Colon (tissue), 2 donors: ENCODE results near the gene NTM.

Experiments
- FAIRE-seq: peaks from 2 replicates; lab custom pipeline; 2012; peaks lifted over from hg19 to GRCh38; lab: Jason Lieb, UNC
- donor health status: control.
- donor health status: control.

Gene NTM

DNA sequence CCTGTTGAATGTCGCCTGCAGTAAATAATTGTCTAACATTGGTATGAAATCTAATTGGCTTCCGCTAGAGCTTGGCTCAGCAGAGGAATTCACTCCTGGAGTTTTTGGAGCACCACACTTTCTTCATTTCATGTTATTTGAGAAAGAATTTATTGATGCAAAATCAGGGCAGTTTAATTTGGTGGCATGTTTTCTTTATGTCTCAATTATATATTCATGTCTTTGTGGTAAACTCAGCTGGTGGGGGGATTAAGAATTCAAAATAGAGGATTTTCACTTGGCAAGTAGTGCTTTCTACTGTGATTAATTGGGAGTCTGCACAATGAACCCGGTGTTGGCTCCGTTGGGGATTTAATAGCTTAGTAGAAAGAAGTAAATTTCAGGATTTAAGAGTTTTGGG, 784.4 kb downstream of the NTM start:
- no peak for FAIRE-seq

DNA sequence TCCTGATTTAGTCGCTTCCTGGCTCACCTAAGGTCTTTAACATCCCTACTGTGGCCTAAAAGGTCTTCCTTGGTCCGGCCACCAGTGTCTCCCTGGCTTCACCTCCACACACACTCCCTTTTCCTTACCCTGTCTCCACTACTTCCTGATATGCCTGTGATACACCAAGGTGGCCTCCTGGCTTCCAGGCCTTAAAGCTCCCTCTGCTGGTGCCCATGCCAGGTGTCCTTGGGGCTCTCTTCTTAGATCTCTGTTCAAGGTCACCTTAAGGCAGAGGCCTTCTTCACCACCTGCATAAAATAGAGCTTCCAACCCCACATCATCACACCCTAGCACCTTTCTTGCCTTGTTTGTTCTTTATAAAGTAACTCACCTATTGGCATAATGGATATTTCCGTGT, 787.7 kb downstream of the NTM start:
- FAIRE-seq = no peak

DNA sequence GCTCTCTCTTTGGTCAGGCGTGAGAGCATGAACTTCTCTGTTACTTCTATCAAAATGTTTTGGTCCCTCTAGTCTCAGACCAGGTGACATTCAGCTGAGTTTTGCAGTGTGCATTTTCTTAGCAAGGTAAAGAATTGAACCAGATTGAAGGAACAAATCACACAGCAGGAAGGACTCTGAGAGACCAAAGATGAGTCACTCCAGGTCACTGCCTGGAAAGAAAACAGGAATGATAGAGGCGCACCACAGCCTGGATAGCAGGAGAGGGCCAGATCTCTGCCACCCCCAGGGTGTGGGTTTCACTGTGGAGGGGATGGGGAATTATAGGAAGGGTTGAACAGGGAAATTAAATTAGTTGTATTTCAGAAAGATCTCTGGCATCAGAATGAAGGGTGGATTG, 788.3 kb downstream of the NTM start:
- FAIRE-seq = no peak

DNA sequence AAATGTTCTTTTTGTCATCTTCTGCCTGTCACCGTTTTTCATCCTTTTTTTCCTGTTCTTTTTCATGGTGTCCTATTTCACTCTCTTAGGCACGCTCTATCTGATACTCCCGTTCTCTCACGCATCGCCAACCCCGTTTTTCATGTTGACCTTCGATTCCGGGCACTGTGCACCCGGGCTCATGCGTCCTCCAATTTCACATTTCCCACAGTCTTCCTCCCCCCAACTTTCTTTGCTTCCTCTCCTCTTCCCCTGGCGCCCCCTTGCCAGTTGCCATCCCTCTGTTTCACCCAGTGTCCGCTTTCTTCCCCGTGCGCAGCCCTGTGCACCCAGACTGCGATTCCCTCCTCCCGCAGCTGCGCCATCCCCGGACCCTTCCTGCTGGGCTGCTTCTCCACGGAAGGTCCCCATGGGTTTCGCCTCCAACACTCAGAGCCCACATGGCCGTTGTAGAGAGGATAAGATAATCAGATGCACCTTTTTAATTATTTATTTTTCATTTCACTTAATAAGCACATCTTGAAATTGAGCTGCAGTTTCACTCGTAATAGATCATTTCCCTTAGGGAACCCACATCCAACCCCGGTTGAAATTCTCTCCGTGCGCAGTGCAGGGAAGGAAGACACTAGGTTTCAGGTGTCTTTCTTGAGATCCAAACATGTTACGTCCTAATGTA, 791.1 kb downstream of the NTM start:
- no peak for FAIRE-seq

DNA sequence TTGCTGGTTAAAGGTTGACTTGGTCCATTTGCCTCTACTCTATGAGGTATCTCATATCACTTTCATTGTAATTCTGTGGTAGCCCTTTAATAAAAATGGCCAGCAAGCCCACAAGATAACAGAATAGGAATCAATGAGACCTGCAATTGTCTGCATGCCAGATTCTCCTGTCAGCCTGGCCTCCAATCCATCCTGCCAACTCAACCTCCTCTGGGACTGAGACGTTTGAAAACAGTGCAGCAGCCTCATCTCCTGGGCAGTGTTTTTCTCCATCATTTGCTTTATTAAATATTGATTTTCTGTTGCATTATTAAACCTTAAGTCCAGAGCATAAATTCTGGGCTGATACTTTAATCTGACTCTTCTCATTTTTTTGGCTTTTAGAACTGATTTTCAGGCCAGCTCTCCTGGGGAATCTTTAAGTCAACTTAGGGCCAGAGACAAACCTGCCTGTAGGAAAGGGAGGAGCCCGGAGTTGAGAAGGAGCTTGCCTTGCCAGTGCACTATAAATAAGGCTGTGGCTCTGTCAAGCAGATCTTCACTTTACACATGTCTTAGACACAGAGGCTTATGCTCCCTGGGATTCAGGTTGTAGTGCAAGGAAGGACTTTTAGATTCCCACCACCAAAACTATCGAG, 798.0 kb downstream of the NTM start:
- FAIRE-seq = no peak

DNA sequence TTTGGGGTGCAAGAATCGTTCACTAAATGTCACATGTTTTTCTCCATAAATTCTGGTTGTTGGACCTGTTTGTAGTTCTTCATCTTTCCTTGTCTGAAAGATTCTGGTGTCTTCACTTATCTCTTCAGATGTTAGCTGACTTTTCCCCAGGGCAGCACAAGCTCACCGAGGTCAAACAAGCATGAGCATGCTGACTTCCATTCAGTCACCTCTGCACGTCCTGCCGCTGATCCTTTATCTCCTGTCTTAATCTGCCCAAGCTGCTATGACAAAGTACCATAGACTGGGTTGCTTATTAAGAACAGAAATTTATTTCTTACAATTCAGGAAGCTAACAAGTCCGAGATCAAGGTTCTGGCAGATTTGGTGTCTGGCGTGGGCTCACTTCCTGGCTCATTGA, 800.6 kb downstream of the NTM start:
- FAIRE-seq = no peak

DNA sequence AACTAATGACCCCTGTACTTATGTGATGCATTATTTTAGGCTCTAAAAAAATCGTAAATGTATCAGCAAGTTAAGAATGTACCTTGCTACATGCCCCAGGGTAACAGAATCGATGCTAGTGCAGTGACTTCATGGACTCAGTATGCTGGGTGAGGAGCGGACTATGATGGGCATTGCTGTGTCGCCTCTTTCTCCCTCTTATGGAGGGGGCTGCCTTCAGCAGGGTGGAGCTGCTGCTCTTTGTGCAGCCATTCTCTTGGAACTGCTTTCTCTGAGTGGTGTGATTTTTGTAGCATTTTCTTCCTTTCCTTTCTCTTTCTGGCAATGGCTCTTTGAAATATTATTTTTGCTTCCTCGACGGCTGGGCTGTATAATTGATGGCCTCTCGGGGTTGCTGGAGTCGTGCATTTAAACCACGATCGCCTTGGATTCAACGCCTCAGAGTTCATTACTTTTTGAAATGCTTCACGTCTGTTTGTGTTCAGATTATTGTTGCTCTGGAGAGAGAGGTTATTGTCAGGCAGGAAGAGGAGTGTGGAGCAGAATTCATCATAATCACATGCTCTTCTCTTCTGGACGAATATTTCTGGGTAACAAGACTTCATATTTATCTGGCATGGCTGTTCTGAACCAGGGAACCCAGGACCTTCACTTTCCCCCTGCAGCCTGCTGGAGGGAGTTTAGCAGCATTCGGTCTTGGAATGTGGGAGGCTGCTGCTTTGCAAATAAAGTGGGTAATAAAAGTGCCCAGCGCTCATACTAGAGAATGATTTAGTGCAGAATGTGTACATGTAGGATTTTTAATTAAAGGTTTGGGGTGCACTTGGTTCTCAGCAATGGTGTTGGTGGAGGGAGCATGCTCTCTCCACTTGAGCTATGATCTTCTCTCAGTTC, 804.2 kb downstream of the NTM start:
- no peak for FAIRE-seq

DNA sequence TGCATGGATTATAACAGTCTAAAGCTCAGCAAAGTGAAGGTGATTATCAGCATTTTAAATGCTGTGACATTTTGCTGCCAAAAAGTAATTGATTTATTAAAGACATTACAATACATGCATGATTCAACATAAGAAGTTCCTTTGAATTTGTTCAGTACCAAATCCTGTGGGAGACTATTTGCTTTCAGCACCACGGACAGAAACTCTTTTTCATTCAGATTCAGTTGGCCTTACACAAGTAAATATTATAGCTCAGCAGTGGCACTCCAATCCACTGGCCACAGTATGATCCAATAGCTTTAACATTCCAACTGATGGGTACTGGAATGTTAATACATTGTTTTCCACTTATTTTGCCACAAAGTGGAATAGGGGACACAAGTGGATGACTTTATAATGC, 806.7 kb downstream of the NTM start:
- no peak for FAIRE-seq

DNA sequence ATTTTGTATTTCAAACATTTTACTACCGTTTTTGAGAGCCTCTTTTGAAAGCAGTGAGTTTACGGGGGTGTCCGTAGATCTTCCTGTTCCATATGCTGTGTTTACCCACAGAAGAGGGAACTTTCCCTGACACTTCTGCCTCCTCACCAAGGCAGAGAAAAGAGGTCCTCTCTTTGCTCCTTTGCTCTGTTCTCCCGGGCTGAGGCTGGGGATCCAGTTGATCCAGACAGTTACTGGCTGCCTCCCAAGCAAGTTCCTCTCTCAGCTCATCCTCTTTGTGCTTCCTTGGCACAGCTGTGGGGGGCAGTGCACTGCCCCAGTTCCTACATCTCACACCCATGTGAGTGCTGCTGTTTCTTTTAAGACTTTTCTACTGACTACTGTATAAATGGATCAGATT, 813.7 kb downstream of the NTM start:
- FAIRE-seq = no peak

DNA sequence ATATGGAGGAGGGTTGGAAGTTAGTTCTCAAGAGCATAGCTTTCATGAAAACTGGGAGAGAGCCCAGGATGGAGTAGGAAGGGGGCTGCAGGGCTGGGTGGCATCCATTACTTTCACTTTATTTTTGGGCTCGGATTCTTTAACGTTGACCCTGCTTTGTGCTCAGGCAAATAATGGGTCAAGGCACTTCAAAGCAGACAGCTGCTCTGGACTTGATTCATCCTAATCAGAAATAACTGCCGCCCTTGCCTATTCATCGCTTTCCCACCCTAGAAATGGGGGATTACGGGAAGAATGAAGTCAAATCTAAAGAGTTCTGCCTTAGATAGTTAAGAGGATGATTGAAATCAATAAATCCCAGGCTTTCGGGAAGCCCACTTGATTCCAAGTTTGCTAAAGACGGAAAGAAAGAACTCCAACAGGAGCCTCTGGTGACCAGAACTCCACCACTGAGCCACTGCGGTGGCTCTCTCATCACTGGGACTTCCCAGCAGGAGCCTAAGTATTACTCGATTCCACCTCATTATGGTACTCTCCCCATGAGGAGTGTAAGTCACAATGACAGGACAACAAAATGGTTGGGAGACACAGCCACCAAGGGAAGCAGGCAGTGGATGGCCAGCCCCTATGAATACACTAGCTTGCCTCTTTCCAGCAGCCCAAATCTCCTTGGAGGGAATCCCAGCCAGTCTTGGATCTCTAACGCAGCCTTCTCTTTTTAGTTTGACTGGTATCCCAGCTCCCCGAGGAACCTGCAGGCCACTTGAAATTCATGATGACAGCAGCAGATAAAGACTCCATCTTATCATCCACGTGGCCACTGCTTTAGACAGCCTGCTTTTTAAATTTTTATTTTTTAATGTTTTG, 815.5 kb downstream of the NTM start:
- no peak for FAIRE-seq

DNA sequence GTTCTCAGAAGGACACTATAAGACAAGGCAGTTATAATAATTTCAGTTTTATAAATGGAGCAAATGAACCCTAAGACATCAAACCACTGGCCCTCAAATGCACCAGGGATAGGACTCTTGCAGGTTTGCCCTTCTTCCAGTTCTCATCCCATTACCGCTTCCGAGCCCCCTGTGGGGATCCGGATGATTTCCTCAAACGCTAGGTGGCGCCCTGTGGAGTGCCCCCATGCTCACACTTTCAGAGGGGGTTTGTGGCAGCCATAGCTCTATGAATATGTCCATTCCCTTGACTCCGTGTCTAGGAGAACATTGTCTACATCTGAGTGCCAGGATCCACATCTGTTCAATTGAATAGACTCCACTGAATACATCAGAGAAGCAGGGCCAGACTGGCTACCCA, 816.3 kb downstream of the NTM start:
- FAIRE-seq = no peak

DNA sequence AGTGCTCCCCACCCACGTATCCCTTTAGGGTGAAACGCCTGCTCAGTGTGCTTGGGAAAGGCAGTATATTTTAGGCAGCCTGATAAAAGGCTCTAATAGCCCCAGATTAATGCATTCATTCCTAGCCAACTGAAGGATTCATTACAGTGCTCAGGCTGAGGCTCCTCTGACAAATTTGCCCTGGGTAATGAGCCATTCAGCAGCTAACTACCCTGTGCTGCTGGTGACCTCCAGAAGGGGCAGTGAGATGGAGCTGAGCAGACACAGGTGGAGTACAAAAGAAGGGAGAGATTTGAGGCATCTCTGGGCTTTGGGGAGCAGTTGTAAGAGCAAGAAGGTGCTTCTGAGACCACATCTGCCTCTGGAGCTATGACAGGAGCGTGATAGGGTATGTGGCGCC, 817.0 kb downstream of the NTM start:
- no peak for FAIRE-seq

DNA sequence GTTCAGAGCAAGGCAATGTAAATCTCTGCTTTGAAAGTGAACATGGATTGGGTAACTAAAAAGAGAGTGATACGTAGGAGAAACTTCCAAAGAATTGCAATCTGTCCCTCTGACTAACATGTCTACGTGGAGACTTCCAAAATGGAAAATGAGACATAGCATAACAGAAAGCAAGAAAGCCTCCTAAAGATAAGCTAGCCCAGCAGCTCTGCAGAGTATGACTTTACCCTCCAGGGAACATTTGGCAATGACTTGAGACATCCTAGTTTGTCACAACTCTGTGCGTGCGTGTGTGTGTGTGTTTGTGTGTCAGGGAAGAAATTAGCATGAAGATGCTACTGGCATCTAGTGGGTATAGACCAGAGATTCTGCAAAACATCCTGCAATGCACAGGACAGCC, 817.4 kb downstream of the NTM start:
- FAIRE-seq = no peak

DNA sequence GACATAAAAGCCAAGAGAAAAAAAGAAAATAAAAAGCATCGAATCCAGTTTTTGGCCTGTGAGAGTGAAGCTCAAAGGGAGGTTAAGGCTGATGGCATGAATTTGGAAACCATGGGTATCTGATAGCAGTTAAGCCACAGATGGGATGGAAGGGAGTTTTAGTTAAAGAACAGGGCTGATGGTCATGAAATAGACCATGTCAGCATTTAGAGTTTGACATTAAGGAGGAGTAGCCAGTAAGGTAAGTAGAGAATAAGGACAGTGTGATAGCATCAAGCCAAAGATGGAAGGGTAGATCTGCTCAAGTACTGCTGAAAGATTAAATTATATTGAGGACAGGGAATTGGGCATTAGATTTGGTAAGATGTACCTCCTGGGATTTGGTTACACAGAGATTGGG, 826.5 kb downstream of the NTM start:
- no peak for FAIRE-seq

DNA sequence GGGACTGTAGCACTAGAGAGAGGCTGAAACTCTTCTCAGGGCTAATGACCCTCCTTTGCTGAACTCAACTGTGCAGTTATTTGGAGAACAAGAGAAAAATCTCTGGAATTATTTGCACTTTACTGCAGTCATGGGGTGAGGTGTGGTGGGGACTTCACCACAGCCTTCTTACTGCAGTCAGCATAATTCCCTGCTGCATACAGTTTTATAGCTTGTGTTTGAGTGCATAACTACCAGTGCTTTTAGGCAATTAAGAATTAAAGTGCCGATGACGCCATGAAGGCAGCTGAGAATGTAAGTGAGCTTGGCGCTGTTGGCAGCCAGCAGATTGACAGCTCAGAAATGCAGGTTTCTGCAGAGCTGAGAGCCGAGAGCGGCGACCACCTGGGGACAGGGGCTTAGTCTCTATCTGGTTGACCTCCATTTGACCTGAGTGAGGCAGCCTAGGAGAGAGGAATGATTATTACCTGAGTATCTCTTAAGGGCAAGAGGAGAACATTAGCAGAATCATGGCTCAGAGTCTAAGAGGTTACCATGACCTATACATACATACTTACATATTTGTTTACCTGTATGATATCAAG, 830.0 kb downstream of the NTM start:
- no peak for FAIRE-seq

DNA sequence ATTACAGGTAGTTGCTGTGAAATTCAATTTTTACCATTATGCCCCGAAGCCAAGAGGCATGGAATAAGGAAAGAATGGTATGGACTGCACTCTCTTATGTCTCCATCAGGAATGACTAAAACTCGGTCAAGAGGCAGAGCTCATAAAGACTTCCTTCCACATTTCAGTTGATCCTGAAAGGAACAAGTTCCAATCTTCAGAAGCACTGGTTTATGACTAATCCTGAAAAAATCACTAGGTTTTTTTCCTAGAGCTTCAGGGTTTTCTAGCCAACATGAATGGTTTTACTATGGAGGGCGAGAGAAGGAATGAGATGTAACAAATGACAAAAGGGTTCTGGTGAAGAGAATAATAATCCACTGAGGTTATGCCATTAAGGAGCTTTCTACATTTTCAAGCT, 832.2 kb downstream of the NTM start:
- FAIRE-seq = no peak

DNA sequence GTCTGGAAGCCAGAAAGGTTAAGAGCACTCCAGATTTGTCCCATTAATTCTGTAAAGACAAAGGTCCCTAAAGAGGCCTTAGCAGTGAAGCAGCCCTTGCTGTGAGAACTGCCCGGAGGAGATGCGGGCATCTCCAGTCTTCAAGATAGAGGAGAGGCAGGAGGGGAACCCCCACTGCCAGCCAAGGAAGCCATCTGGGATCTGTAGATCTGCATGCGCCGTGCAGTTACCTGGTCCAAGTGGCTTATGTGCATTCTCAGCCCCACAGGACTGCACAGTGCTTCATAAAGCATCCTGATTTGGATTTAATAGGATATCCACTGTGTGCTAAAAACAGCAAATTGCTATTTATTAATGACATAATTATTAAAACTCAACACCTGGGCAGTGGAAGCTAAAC, 834.6 kb downstream of the NTM start:
- no peak for FAIRE-seq

DNA sequence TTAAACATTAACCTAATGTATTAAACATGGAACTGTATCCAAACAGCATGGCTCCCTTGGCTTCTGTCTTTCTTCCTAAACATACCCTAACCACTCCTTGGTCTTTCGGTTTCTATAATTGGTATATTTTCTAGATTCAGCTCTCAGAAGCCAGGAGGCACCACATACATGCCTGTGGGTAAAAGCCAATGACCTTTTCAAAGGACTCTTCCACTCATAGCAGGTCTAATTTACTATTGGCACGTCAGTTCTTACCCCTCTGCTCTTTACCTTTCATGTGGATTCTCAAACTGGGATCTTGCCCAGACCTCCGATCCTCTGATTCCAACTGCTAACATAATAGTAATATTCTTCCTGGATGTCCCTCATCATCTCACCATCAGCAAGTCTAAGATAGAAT, 835.1 kb downstream of the NTM start:
- no peak for FAIRE-seq

DNA sequence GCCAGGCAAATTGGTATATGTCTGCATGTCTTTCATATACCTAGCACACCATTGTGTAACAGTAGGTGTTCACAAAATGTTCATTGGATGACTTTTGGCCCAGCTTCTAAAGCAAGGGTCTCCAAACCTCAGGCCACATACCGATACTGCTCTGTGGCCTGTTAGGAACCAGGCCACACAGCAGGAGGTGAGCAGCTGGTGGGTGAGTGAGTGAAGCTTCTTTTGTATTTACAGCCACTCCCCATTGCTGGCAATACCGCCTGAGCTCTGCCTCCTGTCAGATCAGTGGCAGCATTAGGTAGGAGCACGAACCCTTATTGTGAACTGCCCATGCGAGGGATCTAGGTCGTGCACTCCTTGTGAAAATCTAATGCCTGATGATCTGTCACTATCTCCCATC, 836.6 kb downstream of the NTM start:
- FAIRE-seq = no peak

DNA sequence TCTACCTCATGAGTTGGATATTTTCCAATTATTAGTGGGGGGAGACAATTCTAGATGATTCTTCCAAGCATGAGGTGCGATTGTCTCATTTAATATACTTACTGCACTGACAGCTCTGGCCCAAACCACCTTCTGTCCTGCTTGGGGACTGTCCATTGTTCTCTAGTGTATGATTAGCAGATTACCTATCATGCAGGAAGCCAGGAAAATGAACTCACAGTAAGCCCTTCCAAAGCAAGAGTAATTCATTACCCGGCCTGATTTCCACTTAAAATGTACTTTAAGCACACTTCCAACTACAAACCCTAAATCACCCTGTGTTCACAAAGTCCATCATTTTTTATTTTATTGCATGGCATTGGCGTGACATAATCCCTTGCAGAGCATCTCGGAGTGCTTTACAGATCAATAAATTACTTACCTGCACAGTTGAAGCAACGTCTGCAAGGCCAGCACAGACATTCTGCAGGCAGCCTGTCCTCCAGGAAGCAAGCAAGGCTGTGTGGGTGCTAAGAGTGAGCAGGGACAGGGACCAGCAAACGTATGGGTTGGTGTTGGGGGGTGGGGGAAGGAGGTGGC, 838.2 kb downstream of the NTM start:
- no peak for FAIRE-seq

DNA sequence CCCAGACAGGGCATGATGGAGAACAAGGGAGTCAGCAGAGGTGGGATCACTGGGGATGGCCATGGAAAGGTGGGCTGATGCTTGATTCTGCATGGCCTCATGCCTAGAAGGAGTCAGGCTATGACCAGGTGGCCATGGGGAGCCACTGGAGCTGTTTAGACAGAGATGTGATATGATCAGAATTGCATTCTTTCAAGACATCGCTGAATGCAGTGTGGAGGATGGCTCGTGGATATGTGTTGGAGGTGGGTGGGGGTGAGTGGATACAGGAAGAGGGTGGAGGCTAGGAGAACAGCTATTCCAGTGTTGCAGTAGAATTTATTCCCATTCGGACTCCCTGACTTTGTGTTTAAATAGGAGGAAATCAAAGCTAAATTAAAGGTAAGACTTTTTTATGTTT, 841.1 kb downstream of the NTM start:
- no peak for FAIRE-seq

DNA sequence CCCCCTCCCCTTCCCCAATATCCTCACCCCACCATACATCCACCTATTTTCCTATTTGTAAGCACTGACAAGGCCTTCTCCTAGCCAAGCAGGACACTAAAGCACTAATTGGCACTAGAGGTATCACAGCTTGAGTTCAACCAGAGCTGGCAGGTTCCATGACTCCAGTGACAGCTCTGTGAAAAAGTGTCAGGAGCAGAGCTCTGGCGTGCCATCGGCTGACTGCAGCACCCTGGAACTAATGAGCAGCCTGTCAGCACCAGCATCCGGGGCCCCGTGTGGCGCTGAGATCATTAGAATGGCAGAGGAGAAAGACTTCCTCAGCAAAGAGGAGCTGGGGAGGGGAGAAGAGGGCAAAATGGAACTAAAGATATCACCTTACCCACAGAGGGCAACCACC, 847.4 kb downstream of the NTM start:
- FAIRE-seq = no peak
